Pancreas (tissue), 10 donors: ENCODE measurements around the gene CSTF2T. TPM values are rescaled to one million over a fixed set of nuclear protein-coding genes. Genes with fewer than 3 reads are reported as not detected.

Source experiments
- ATAC-seq, 4 donors: fragments of 200-7000 bp; cut with Tn5 transposase; one replicate each; pipeline versions ENCODE4 v1.8.0 to v1.9.1; 2020; ENCODE audit warnings: mild to moderate bottlenecking in 4 of 4, moderate library complexity in 4 of 4
- DNase-seq, 6 donors: peaks; one replicate each; pipeline ENCODE4 v3.0.0-alpha.2; 2020
- FAIRE-seq: peaks from 2 replicates; lab custom pipeline; 2012; peaks lifted over from hg19 to GRCh38; lab: Jason Lieb, UNC
- H3K27ac ChIP-seq, 4 donors: fragments of 200-600 bp; sonication (generic); 1 replicate in 3 of 4; 2 replicates in 1 of 4; pipeline versions ENCODE4 v1.5.0 to v1.8.0; 2020
- H3K27me3 ChIP-seq, 4 donors: fragments of 200-600 bp; one replicate each; pipeline ENCODE4 v1.8.0; 2021
- H3K36me3 ChIP-seq, 3 donors: fragments of 200-600 bp; sonication (generic) in 1 of 3; one replicate each; pipeline versions ENCODE4 v1.5.0 to v1.8.0; 2020 to 2021
- H3K4me1 ChIP-seq, 3 donors: fragments of 200-600 bp; one replicate each; pipeline ENCODE4 v1.8.0; 2021
- H3K4me3 ChIP-seq, 4 donors: fragments of 200-600 bp; sonication (generic) in 2 of 4; one replicate each; pipeline versions ENCODE4 v1.5.0 to v1.8.0; 2020 to 2021
- H3K9me3 ChIP-seq, 4 donors: fragments of 200-600 bp; one replicate each; pipeline ENCODE4 v1.8.0; 2021
- WGBS, 2 donors: extraction: QIAGEN DNeasy Blood & Tissue Kit; methylation state at CpG; one replicate each; pipeline ENCODE4 v1.1.7; 2013; 5-methylcytosine and 5-hydroxymethylcytosine counted together
- intact Hi-C, 3 donors: fragments of 100-400 bp; cut with DNase I; formaldehyde crosslinking; loops; one replicate each; pipeline versions ENCODE4 v1.11.1 to v1.14.2; 2022
- polyA plus RNA-seq, 2 donors: library from polyadenylated mRNA; stranded (reverse); fragments of 200-250 nt; gene quantifications; one replicate each; pipeline ENCODE4 v1.2.3, GENCODE V29; 2013
- total RNA-seq, 6 donors: library from RNA; stranded (reverse); fragmentation: NEBNext Ultra II Directional in 4 of 6; extraction: Animal tissue kit (Norgen Biotek cat#: 25700) in 4 of 6; gene quantifications; one replicate each; pipeline versions ENCODE4 v1.2.1 to v1.2.4, GENCODE V29; 2021 to 2023
- TF ChIP-seq, protein P1 (sequence below), 4 donors: fragments of 200-600 bp; sonication (generic) in 3 of 4; IDR thresholded peaks; one replicate each; pipeline versions ENCODE4 v1.5.0 to v1.8.0; 2021; ENCODE audit warnings: antibody characterized with exemption in 4 of 4
- donor health status: healthy with polysubstance abuse.
- donor health status: DM: no; HTN: no; CAD: no; lungs with moderate emphysema.
- donor health status: DM: no; HTN: no; CAD: no.
- donor health status: control.
- donor health status: control.
- donor health status: Bipolar disorder and iron deficiency.
- donor health status: DM: yes; HTN: yes; CAD: no.
- donor health status: DM: no; HTN: no; CAD: no.
- donor health status: DM: no; HTN: no; CAD: no.
- donor health status: DM: yes; HTN: yes; CAD: no.

The CSTF2T gene, protein sequence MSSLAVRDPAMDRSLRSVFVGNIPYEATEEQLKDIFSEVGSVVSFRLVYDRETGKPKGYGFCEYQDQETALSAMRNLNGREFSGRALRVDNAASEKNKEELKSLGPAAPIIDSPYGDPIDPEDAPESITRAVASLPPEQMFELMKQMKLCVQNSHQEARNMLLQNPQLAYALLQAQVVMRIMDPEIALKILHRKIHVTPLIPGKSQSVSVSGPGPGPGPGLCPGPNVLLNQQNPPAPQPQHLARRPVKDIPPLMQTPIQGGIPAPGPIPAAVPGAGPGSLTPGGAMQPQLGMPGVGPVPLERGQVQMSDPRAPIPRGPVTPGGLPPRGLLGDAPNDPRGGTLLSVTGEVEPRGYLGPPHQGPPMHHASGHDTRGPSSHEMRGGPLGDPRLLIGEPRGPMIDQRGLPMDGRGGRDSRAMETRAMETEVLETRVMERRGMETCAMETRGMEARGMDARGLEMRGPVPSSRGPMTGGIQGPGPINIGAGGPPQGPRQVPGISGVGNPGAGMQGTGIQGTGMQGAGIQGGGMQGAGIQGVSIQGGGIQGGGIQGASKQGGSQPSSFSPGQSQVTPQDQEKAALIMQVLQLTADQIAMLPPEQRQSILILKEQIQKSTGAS
- total RNA-seq (10 to 100 TPM in 3 of 6 donors, 1 to 10 TPM in 3; 5.9 to 13.2 (median 9.3) TPM), polyA plus RNA-seq (1 to 10 TPM; 4.2 to 7.8 TPM)

- peaks cover 19 to 28% (median 26%) of the 10 kb centered on the region in 3 donors for H3K4me1 ChIP-seq
- peak within 1 kb of the TSS; percentile 52 to 67 (median 64) for H3K4me3 ChIP-seq
- H3K36me3 ChIP-seq: no peaks in the 10 kb centered on the region
- TF ChIP-seq, protein P1, sequence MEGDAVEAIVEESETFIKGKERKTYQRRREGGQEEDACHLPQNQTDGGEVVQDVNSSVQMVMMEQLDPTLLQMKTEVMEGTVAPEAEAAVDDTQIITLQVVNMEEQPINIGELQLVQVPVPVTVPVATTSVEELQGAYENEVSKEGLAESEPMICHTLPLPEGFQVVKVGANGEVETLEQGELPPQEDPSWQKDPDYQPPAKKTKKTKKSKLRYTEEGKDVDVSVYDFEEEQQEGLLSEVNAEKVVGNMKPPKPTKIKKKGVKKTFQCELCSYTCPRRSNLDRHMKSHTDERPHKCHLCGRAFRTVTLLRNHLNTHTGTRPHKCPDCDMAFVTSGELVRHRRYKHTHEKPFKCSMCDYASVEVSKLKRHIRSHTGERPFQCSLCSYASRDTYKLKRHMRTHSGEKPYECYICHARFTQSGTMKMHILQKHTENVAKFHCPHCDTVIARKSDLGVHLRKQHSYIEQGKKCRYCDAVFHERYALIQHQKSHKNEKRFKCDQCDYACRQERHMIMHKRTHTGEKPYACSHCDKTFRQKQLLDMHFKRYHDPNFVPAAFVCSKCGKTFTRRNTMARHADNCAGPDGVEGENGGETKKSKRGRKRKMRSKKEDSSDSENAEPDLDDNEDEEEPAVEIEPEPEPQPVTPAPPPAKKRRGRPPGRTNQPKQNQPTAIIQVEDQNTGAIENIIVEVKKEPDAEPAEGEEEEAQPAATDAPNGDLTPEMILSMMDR (IDR thresholded peaks at IDR 0.05): no peak
- 0% methylated on average over 45 of the region's 45 CpGs for WGBS, 2 donors
- H3K9me3 ChIP-seq: no peaks in the 10 kb centered on the region
- H3K27me3 ChIP-seq: no peaks in the 10 kb centered on the region
- peak; percentile 80 to 92 (median 88) for DNase-seq
- FAIRE-seq: peak; percentile 85
- peak; percentile 95 to 99 (median 96) for ATAC-seq
- peak within 1 kb of the TSS; percentile 82 to 95 (median 94) for H3K27ac ChIP-seq
- intact Hi-C loops: no loop called here
These were observed at the start of gene CSTF2T for GRCh38 chr10:51699475-51700227. Gene CSTF2T, minus strand, starts transcription at chr10:51699595. Its CDS starts 46 bp downstream, at chr10:51699549.

DNA sequence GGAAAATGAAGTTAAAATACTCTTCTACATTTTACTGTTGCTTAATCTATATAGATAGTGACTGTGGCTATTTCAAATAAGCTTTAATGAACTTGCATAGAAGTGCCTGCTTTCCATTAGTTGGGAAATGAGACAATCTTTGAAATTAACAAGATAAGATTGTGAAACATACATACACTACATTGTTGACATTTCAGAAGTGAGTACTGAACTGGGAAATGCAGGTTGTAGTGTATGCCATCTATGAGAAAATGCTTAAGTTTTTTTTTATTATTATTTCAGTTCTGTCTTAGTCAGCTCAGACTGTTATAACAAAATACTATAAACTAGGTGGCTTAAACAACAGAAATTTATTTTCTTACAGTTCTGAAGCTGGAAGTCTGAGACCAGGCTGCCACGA is 49.6 kb upstream of the CSTF2T start:
- no peak for ATAC-seq
- no peaks in the 10 kb centered on the region for H3K36me3 ChIP-seq
- H3K27ac ChIP-seq: no peak overlapping the region
- no peaks in the 10 kb centered on the region for H3K27me3 ChIP-seq
- intact Hi-C loops: no loop called here
- H3K4me1 ChIP-seq: no peaks in the 10 kb centered on the region
- no peaks in the 10 kb centered on the region for H3K9me3 ChIP-seq
- WGBS, 2 donors: 89 to 96% methylated on average over 1 of the region's 1 CpG
- no peak overlapping the region for H3K4me3 ChIP-seq
- no peak for DNase-seq
- TF ChIP-seq, protein P1 (IDR thresholded peaks at IDR 0.05): no peak
- no peak for FAIRE-seq

- no peak for FAIRE-seq
- Histone ChIP-seq H3K36me3 (no peaks in the 10 kb centered on the region), H3K27ac (no peak overlapping the region), H3K9me3 (no peaks in the 10 kb centered on the region), H3K4me1 (no peaks in the 10 kb centered on the region), H3K4me3 (no peak overlapping the region), H3K27me3 (no peaks in the 10 kb centered on the region)
- DNase-seq: no peak
- TF ChIP-seq, protein P1 (IDR thresholded peaks at IDR 0.05): no peak
- no peak for ATAC-seq
- intact Hi-C loops: no loop called here
- 97% methylated on average over 1 of the region's 1 CpG for WGBS, 2 donors
These were observed 47.8 kb upstream of the CSTF2T start for GRCh38 chr10:51747216-51747615.

DNA sequence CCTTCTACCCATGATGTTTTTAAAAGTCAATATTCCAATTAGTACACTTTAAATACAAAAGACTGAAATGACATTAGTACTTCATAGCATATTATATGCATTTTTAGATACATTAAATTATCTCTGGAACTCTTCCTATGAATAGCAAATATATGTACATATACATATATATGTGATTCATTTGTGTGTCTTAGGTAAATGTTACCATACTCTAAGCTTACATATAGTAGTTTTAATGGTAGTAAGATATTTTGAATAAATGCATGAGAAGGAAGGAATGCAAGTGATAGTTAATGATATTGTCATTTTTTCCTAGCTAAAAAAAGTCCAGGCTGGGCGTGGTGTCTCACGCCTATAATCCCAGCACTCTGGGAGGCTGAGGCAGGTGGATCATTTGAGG is 46.0 kb upstream of the CSTF2T start:
- Histone ChIP-seq H3K9me3 (no peaks in the 10 kb centered on the region), H3K36me3 (no peaks in the 10 kb centered on the region), H3K4me1 (no peaks in the 10 kb centered on the region), H3K4me3 (no peak overlapping the region), H3K27me3 (no peaks in the 10 kb centered on the region), H3K27ac (no peak overlapping the region)
- WGBS, 2 donors: 96 to 98% methylated on average over 2 of the region's 2 CpGs
- intact Hi-C loops: no loop called here
- DNase-seq: no peak
- no peak for ATAC-seq
- TF ChIP-seq, protein P1 (IDR thresholded peaks at IDR 0.05): no peak
- FAIRE-seq: no peak
